Psoas muscle (tissue), 8 donors: ENCODE results near the gene PRRX2. TPM values are rescaled to one million over a fixed set of nuclear protein-coding genes. Genes with fewer than 3 reads are reported as not detected.

Experiments used
- ATAC-seq, 4 donors: fragments of 200-7000 bp; cut with Tn5 transposase; one replicate each; pipeline ENCODE4 v1.9.1; 2020; ENCODE audit warnings: moderate library complexity in 3 of 4, mild to moderate bottlenecking in 2 of 4
- DNase-seq, 2 donors: peaks; one replicate each; pipeline ENCODE4 v3.0.0-alpha.2; 2020
- H3K27ac ChIP-seq: fragments of 200-600 bp; one replicate; pipeline ENCODE4 v1.8.0; 2022
- H3K27me3 ChIP-seq, 3 donors: fragments of 200-600 bp in 1 of 3; one replicate each; pipeline versions ENCODE4 v1.6.1 to v1.8.0; 2013 to 2022; ENCODE audit warnings: low read length in 2 of 3, mild to moderate bottlenecking in 2 of 3, moderate library complexity in 1 of 3; ENCODE audit not compliant: insufficient read depth in 3 of 3
- H3K36me3 ChIP-seq, 2 donors: fragments of 200-600 bp in 1 of 2; one replicate each; pipeline versions ENCODE4 v1.6.1 to v1.8.0; 2013 to 2022; ENCODE audit warnings: low read depth in 1 of 2, mild to moderate bottlenecking in 1 of 2, moderate library complexity in 1 of 2; ENCODE audit not compliant: insufficient read depth in 1 of 2
- H3K4me1 ChIP-seq: fragments of 200-600 bp; one replicate; pipeline ENCODE4 v1.8.0; 2022
- H3K4me3 ChIP-seq: fragments of 200-600 bp; one replicate; pipeline ENCODE4 v1.8.0; 2022; ENCODE audit warnings: mild to moderate bottlenecking
- H3K9me3 ChIP-seq: fragments of 200-600 bp; one replicate; pipeline ENCODE4 v1.8.0; 2022
- CTCF ChIP-seq: fragments of 200-600 bp; IDR thresholded peaks from one replicate; pipeline ENCODE4 v1.8.0; 2022; ENCODE audit warnings: antibody characterized with exemption
- WGBS, 3 donors: extraction: QIAGEN DNeasy Blood & Tissue Kit; methylation state at CpG; one replicate each; pipeline versions ENCODE4 v1.1.6 to v1.1.7; 2013; 5-methylcytosine and 5-hydroxymethylcytosine counted together
- intact Hi-C, 2 donors: fragments of 100-400 bp; cut with DNase I; formaldehyde crosslinking; loops; one replicate each; pipeline versions ENCODE4 v1.11.0 to v1.14.2; 2022
- polyA plus RNA-seq, 3 donors: library from polyadenylated mRNA; stranded (reverse); fragments of 200-250 nt; gene quantifications; one replicate each; pipeline ENCODE4 v1.2.3, GENCODE V29; 2013
- total RNA-seq, 4 donors: library from RNA; stranded (reverse); fragmentation: NEBNext Ultra II Directional in 2 of 4; extraction: Animal tissue kit (Norgen Biotek cat#: 25700) in 2 of 4; gene quantifications; one replicate each; pipeline versions ENCODE4 v1.2.1 to v1.2.4, GENCODE V29; 2021 to 2023
- donor health status: healthy with polysubstance abuse.
- donor health status: DM: no; HTN: no; CAD: no; lungs with moderate emphysema.
- donor health status: Bipolar disorder and iron deficiency.
- donor health status: healthy.
- donor health status: DM: yes; HTN: yes; CAD: no.
- donor health status: DM: no; HTN: no; CAD: no.
- donor health status: DM: no; HTN: no; CAD: no.
- donor health status: DM: yes; HTN: yes; CAD: no.

The PRRX2 gene
- total and polyA plus RNA-seq, 7 donors: 0.03 to 1.1 (median 0.49) TPM

- Histone ChIP-seq H3K9me3 (no peaks in the 10 kb centered on the region), H3K4me1 (no peaks in the 10 kb centered on the region), H3K27ac (no peak overlapping the region), H3K4me3 (no peak overlapping the region), H3K36me3 (no peaks in the 10 kb centered on the region), H3K27me3 (peaks cover 0 to 52% (median 5%) of the 10 kb centered on the region in 3 donors)
- 77 to 88% (median 79%) methylated on average over 3 to 5 of the region's 5 CpGs for WGBS, 3 donors
- no peak for DNase-seq
- TF ChIP-seq CTCF: no peak
- ATAC-seq: no peak
- intact Hi-C loops: no loop called here
Observed at GRCh38 chr9:129717991-129718390, 52.5 kb downstream of the PRRX2 start.

GRCh38 chr9:129718647-129719046 lies 53.2 kb downstream of the PRRX2 start:
- ATAC-seq (no peak), DNase-seq (no peak)
- Histone ChIP-seq H3K4me3 (no peak overlapping the region), H3K9me3 (no peaks in the 10 kb centered on the region), H3K27me3 (peaks cover 0 to 46% (median 3%) of the 10 kb centered on the region in 3 donors), H3K36me3 (no peaks in the 10 kb centered on the region), H3K27ac (no peak overlapping the region), H3K4me1 (no peaks in the 10 kb centered on the region)
- intact Hi-C loops: no loop called here
- TF ChIP-seq CTCF: no peak
- WGBS, 3 donors: 60 to 67% (median 62%) methylated on average over 5 of the region's 5 CpGs

- 52 to 70% (median 61%) methylated on average over 36 to 38 of the region's 38 CpGs for whole genome bisulfite sequencing, 3 donors
- Histone ChIP-seq H3K9me3 (no peaks in the 10 kb centered on the region), H3K27ac (no peak overlapping the region), H3K27me3 (peaks cover 0 to 41% (median 3%) of the 10 kb centered on the region in 3 donors), H3K4me3 (no peak overlapping the region), H3K4me1 (no peaks in the 10 kb centered on the region), H3K36me3 (no peaks in the 10 kb centered on the region)
- ATAC-seq (no peak), DNase-seq (no peak)
- TF ChIP-seq CTCF: no peak
- intact Hi-C loops: no loop called here
Observed at GRCh38 chr9:129719135-129719534, 53.7 kb downstream of the PRRX2 start.

GRCh38 chr9:129720181-129720864 lies 54.9 kb downstream of the PRRX2 start:
- H3K27me3 ChIP-seq: peaks cover 0 to 29% (median 3%) of the 10 kb centered on the region in 3 donors
- H3K27ac ChIP-seq: no peak overlapping the region
- no peaks in the 10 kb centered on the region for H3K36me3 ChIP-seq
- H3K4me1 ChIP-seq: no peaks in the 10 kb centered on the region
- no peak for ATAC-seq
- no peak for DNase-seq
- 78 to 82% (median 80%) methylated on average over 31 of the region's 31 CpGs for WGBS, 3 donors
- TF ChIP-seq CTCF: no peak
- intact Hi-C loops: no loop called here
- H3K9me3 ChIP-seq: no peaks in the 10 kb centered on the region
- no peak overlapping the region for H3K4me3 ChIP-seq
